Measurements from ENCODE around the gene COQ5.

Gene COQ5

DNA sequence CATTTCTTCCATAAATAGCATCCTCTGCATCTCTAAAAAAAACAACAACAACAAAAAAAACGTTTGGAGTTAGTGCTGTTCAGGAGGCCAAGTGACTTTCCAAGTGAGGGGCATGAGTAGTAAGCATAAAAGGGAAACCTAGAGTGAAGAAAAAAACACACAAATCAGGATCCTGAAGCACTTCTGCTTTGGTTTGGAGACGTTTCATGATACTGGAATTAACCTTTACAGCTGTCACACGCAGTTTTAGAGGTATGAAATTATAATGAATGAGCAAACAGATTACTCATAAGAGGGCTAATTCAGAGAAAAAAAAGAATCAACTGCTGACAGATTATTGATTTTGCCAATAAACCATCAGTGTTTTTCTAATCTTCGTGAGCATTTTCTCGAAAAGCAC, 63.2 kb downstream of the COQ5 start:
- no peak overlapping the region for H3K27ac ChIP-seq (ENCODE audit: low read length)
- no peak overlapping the region for H3K4me3 ChIP-seq (ENCODE audit: low read depth in 1 of 2, low read length in 2 of 2)
- no peaks in the 10 kb centered on the region for H3K9me3 ChIP-seq (ENCODE audit: control insufficient read depth in 1 of 2, low read length in 2 of 2)
- no peaks in the 10 kb centered on the region for H3K27me3 ChIP-seq (ENCODE audit: low read depth, low read length)
- peaks cover 5 to 37% of the 10 kb centered on the region in 2 donors for H3K4me1 ChIP-seq (ENCODE audit: control insufficient read depth in 1 of 2, insufficient read depth in 2 of 2, low read length in 2 of 2)
- H3K36me3 ChIP-seq (ENCODE audit: control insufficient read depth in 1 of 2, insufficient read depth in 2 of 2, low read length in 2 of 2), result peaks cover 47 to 54% of the 10 kb centered on the region in 2 donors

DNA sequence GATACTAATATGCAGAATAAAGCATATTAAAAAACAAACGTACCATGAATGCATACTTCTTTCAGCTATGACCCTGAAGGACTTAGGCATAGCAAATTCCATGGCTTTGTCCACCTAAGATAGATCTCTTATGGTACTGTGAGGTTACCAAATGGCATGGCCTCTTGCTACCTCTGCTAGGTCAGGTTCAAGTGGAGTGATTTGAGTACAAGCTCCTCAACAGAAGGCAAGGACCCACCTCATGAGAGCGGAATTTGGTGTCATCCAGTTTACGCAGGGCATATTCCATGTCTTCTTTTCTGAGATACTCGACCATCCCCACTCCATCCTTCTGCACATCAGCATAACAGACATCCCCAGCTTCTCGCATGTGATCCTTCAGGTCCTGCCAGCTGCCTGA, 65.2 kb downstream of the COQ5 start:
- H3K27ac ChIP-seq (ENCODE audit: low read length), result no peak overlapping the region
- H3K4me1 ChIP-seq (ENCODE audit: control insufficient read depth in 1 of 2, insufficient read depth in 2 of 2, low read length in 2 of 2), result peaks cover 5 to 29% of the 10 kb centered on the region in 2 donors
- H3K36me3 ChIP-seq (ENCODE audit: control insufficient read depth in 1 of 2, insufficient read depth in 2 of 2, low read length in 2 of 2), result peaks cover 59 to 70% of the 10 kb centered on the region in 2 donors
- H3K27me3 ChIP-seq (ENCODE audit: low read depth, low read length), result no peaks in the 10 kb centered on the region
- no peaks in the 10 kb centered on the region for H3K9me3 ChIP-seq (ENCODE audit: control insufficient read depth in 1 of 2, low read length in 2 of 2)
- H3K4me3 ChIP-seq (ENCODE audit: low read depth in 1 of 2, low read length in 2 of 2), result no peak overlapping the region

DNA sequence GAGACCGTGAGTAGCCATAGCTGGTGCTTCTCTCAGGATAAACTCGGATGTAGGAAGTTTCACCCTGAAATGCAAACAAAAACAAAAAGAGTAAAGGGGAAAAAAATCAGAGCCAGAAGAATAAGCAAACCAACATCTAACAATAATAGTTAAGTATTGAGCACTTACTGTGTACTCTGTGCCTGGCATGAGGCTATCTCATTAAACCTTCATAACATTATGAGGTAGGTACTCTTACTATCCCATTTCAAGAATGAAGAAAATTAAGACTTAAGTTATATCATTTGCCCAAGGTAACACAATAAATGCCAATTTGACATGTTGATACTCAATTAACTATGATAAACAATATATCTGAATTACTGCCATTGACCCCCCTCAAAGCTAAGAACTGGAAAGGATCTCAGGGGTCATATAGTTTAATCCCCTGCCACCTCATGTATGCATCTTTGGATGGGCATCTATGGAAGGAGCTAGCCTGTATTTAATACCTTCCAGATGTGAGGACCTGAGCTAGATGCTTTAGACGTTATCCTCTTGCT, 66.8 kb downstream of the COQ5 start:
- H3K36me3 ChIP-seq (ENCODE audit: control insufficient read depth in 1 of 2, insufficient read depth in 2 of 2, low read length in 2 of 2), result peaks cover 65 to 83% of the 10 kb centered on the region in 2 donors
- H3K4me1 ChIP-seq (ENCODE audit: control insufficient read depth in 1 of 2, insufficient read depth in 2 of 2, low read length in 2 of 2), result peaks cover 5 to 17% of the 10 kb centered on the region in 2 donors
- H3K9me3 ChIP-seq (ENCODE audit: control insufficient read depth in 1 of 2, low read length in 2 of 2), result no peaks in the 10 kb centered on the region
- no peaks in the 10 kb centered on the region for H3K27me3 ChIP-seq (ENCODE audit: low read depth, low read length)
- H3K27ac ChIP-seq (ENCODE audit: low read length), result no peak overlapping the region
- no peak overlapping the region for H3K4me3 ChIP-seq (ENCODE audit: low read depth in 1 of 2, low read length in 2 of 2)

DNA sequence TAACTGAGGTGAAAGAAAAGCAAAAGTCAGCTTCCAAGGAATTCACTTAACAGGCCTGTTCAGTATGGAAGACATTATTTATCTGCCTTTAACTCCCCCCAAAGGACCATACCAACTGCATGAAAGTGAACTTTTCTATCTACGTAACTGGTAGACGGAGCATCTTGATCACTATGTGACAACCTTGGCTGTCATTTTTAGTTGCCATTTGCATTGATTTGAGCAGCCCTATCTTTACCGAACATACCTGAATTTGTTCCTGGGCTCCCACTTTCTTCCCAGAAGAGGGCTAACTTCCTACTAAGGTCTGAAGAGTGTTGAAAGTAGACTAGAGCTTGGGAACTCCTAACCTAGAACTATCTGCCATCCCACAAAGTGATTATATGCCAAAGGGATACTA, 68.8 kb downstream of the COQ5 start:
- H3K36me3 ChIP-seq (ENCODE audit: control insufficient read depth in 1 of 2, insufficient read depth in 2 of 2, low read length in 2 of 2), result peaks cover 68 to 87% of the 10 kb centered on the region in 2 donors
- H3K9me3 ChIP-seq (ENCODE audit: control insufficient read depth in 1 of 2, low read length in 2 of 2), result no peaks in the 10 kb centered on the region
- H3K4me1 ChIP-seq (ENCODE audit: control insufficient read depth in 1 of 2, insufficient read depth in 2 of 2, low read length in 2 of 2), result no peaks in the 10 kb centered on the region
- no peak overlapping the region for H3K27ac ChIP-seq (ENCODE audit: low read length)
- H3K4me3 ChIP-seq (ENCODE audit: low read depth in 1 of 2, low read length in 2 of 2), result no peak overlapping the region
- no peaks in the 10 kb centered on the region for H3K27me3 ChIP-seq (ENCODE audit: low read depth, low read length)

DNA sequence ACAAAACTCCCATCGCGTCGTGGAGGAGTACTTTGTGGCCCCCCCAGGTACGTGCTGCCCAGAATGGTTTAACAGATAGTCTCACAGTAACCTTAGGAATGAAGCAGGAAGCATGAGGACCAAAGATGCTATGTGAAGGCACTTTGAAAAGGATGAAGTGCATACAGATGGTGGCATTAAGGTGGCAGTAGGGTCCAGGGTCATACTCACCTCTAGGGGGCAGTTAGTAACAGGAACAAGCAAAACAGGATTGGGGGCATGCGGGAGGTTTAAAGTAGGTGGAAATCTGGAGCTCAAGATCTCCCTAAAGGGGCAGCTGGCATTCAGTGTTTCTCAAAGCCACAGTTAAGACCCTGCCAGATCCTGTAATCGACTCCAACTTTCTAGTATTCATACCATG, 71.8 kb downstream of the COQ5 start:
- H3K4me1 ChIP-seq (ENCODE audit: control insufficient read depth in 1 of 2, insufficient read depth in 2 of 2, low read length in 2 of 2), result no peaks in the 10 kb centered on the region
- no peaks in the 10 kb centered on the region for H3K27me3 ChIP-seq (ENCODE audit: low read depth, low read length)
- peaks cover 42 to 74% of the 10 kb centered on the region in 2 donors for H3K36me3 ChIP-seq (ENCODE audit: control insufficient read depth in 1 of 2, insufficient read depth in 2 of 2, low read length in 2 of 2)
- no peak overlapping the region for H3K4me3 ChIP-seq (ENCODE audit: low read depth in 1 of 2, low read length in 2 of 2)
- no peaks in the 10 kb centered on the region for H3K9me3 ChIP-seq (ENCODE audit: control insufficient read depth in 1 of 2, low read length in 2 of 2)
- no peak overlapping the region for H3K27ac ChIP-seq (ENCODE audit: low read length)

DNA sequence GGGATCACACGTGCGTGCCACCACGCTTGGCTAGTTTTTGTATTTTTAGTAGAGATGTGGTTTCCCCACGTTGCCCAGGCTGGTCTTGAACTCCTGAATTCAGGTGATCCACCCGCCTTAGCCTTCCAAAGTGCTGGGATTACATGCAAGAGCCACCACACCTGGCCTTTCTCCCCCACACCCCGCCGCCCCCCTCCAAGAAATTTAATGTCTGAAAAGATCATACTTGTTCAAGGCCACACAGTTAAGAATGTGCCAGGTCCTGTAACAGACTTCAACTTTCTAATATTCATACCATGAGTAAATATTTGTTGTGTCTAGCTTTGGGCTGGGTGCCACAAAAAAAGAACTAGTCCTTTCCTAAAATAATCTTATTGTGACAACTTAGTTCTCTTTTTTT, 73.7 kb downstream of the COQ5 start:
- Histone ChIP-seq H3K27ac (ENCODE audit: low read length) (no peak overlapping the region), H3K9me3 (ENCODE audit: control insufficient read depth in 1 of 2, low read length in 2 of 2) (no peaks in the 10 kb centered on the region), H3K27me3 (ENCODE audit: low read depth, low read length) (no peaks in the 10 kb centered on the region), H3K36me3 (ENCODE audit: control insufficient read depth in 1 of 2, insufficient read depth in 2 of 2, low read length in 2 of 2) (peaks cover 30 to 59% of the 10 kb centered on the region in 2 donors), H3K4me3 (ENCODE audit: low read depth in 1 of 2, low read length in 2 of 2) (no peak overlapping the region), H3K4me1 (ENCODE audit: control insufficient read depth in 1 of 2, insufficient read depth in 2 of 2, low read length in 2 of 2) (no peaks in the 10 kb centered on the region)

DNA sequence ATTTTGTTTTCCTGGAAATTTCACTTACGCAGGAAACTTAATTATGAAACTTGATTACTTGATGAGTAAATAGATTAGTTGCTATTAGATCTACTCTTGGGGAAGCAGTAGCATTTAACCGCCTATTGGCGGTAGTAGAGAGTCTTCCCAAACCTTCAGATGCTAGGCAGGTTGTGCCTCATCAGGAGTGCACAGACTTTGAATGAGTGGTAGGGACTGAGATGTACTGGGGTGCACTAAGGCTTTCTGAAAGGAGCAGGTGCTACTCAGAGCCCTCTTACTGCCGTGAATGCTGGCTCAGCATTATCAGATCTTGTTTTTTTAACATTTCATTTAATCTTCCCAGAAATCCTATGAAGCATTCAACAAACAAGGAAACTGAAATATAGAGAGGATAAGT, 75.0 kb downstream of the COQ5 start:
- no peaks in the 10 kb centered on the region for H3K9me3 ChIP-seq (ENCODE audit: control insufficient read depth in 1 of 2, low read length in 2 of 2)
- H3K36me3 ChIP-seq (ENCODE audit: control insufficient read depth in 1 of 2, insufficient read depth in 2 of 2, low read length in 2 of 2), result peaks cover 20 to 46% of the 10 kb centered on the region in 2 donors
- no peak overlapping the region for H3K27ac ChIP-seq (ENCODE audit: low read length)
- no peak overlapping the region for H3K4me3 ChIP-seq (ENCODE audit: low read depth in 1 of 2, low read length in 2 of 2)
- H3K4me1 ChIP-seq (ENCODE audit: control insufficient read depth in 1 of 2, insufficient read depth in 2 of 2, low read length in 2 of 2), result no peaks in the 10 kb centered on the region
- no peaks in the 10 kb centered on the region for H3K27me3 ChIP-seq (ENCODE audit: low read depth, low read length)

Data from muscle layer of duodenum (tissue), 2 donors.